Nephron (organoid): ENCODE measurements around the gene ITLN2.
A peak's percentile ranks its signal among the peaks of the same experiment; 100 is the strongest.

ENCODE experiments used
- H3K27ac Mint-ChIP-seq, 3 experiments: 2 replicates each; pipeline ENCODE4 v1.8.0; 2020; ENCODE audit warnings: mixed read lengths in 3 of 3, mild to moderate bottlenecking in 2 of 3, moderate library complexity in 1 of 3
- H3K27me3 Mint-ChIP-seq: 2 replicates; pipeline ENCODE4 v1.8.0; 2021; ENCODE audit warnings: low read depth, mild to moderate bottlenecking, moderate library complexity, mixed read lengths
- H3K36me3 Mint-ChIP-seq: 2 replicates; pipeline ENCODE4 v1.8.0; 2020; ENCODE audit warnings: low read depth, mixed read lengths
- H3K4me1 Mint-ChIP-seq: 2 replicates; pipeline ENCODE4 v1.8.0; 2020; ENCODE audit warnings: mixed read lengths
- H3K4me3 Mint-ChIP-seq, 3 experiments: 2 replicates each; pipeline ENCODE4 v1.8.0; 2020; ENCODE audit warnings: mild to moderate bottlenecking in 3 of 3, mixed read lengths in 3 of 3, moderate library complexity in 2 of 3
- H3K9me3 Mint-ChIP-seq: 2 replicates; pipeline ENCODE4 v1.8.0; 2020; ENCODE audit warnings: mixed read lengths
- TF ChIP-seq, protein P1 (sequence below), 3 experiments: fragments of 200-600 bp; sonication (generic); IDR thresholded peaks; one replicate each; pipeline ENCODE4 v1.5.0; 2021; ENCODE audit warnings: antibody characterized with exemption in 3 of 3; ENCODE audit not compliant: unreplicated experiment in 3 of 3

ITLN2 gene

DNA sequence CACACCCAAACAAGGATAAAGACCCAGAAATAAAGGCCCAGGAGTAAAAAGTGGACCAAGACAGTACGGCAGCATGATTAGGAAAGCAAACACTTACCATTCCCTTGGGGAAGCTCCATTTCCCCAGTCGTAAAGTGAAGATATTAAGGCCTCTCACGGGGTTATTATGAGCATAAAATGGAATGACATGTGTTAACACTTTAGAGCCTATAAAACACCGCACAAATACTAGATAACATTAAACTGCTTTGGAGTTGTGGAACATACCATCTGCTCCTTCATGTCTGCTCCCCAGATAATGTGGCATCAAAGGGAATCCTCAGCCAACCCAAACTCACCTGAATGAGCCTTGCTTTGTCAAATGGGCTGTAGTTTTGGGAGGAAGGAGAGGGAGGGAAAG is 8.9 kb upstream of the ITLN2 start:
- H3K27ac Mint-ChIP-seq = no peak overlapping the region
- H3K4me3 Mint-ChIP-seq = no peak overlapping the region
- H3K27me3 Mint-ChIP-seq = no peaks in the 10 kb centered on the region
- TF ChIP-seq, protein P1, sequence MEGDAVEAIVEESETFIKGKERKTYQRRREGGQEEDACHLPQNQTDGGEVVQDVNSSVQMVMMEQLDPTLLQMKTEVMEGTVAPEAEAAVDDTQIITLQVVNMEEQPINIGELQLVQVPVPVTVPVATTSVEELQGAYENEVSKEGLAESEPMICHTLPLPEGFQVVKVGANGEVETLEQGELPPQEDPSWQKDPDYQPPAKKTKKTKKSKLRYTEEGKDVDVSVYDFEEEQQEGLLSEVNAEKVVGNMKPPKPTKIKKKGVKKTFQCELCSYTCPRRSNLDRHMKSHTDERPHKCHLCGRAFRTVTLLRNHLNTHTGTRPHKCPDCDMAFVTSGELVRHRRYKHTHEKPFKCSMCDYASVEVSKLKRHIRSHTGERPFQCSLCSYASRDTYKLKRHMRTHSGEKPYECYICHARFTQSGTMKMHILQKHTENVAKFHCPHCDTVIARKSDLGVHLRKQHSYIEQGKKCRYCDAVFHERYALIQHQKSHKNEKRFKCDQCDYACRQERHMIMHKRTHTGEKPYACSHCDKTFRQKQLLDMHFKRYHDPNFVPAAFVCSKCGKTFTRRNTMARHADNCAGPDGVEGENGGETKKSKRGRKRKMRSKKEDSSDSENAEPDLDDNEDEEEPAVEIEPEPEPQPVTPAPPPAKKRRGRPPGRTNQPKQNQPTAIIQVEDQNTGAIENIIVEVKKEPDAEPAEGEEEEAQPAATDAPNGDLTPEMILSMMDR (IDR thresholded peaks at IDR 0.05; ENCODE audit: unreplicated experiment in 3 of 3) = no peak
- no peaks in the 10 kb centered on the region for H3K9me3 Mint-ChIP-seq
- no peaks in the 10 kb centered on the region for H3K4me1 Mint-ChIP-seq
- no peaks in the 10 kb centered on the region for H3K36me3 Mint-ChIP-seq

GRCh38 chr1:160961419-160961818 is 6.8 kb upstream of the ITLN2 start:
- Mint-ChIP-seq H3K4me3 (no peak overlapping the region), H3K27ac (no peak overlapping the region), H3K9me3 (no peaks in the 10 kb centered on the region), H3K27me3 (no peaks in the 10 kb centered on the region), H3K4me1 (no peaks in the 10 kb centered on the region), H3K36me3 (no peaks in the 10 kb centered on the region)
- TF ChIP-seq, protein P1 (IDR thresholded peaks at IDR 0.05; ENCODE audit: unreplicated experiment in 3 of 3) = no peak

DNA sequence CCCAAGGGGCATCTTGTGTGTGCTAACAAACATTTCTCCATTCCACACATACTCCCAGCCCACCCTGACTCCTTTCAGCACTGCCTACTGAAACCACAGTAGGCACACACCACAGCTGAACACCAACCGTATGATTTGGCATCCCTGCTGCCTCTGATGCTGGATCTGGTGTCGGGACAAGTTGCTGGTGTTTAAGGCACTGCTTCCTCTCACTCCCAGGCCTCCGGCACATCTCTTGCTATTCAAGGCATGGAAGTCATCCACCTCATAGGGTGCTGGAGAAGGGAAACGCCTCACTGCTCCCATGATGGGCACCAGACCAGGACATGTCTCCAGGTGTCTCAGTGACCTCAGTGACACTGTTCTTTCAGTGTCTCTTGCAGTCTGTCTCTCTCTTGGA is 2.4 kb upstream of the ITLN2 start:
- Mint-ChIP-seq H3K9me3 (no peaks in the 10 kb centered on the region), H3K4me3 (no peak overlapping the region), H3K36me3 (no peaks in the 10 kb centered on the region), H3K27me3 (no peaks in the 10 kb centered on the region), H3K4me1 (peaks cover 4% of the 10 kb centered on the region), H3K27ac (no peak overlapping the region)
- TF ChIP-seq, protein P1 (IDR thresholded peaks at IDR 0.05; ENCODE audit: unreplicated experiment in 3 of 3) = no peak

GRCh38 chr1:160953030-160953429 is 1.6 kb downstream of the ITLN2 start:
- Mint-ChIP-seq H3K4me3 (no peak overlapping the region), H3K27ac (no peak overlapping the region), H3K4me1 (peaks cover 9% of the 10 kb centered on the region), H3K9me3 (no peaks in the 10 kb centered on the region), H3K27me3 (no peaks in the 10 kb centered on the region), H3K36me3 (no peaks in the 10 kb centered on the region)
- TF ChIP-seq, protein P1 (IDR thresholded peaks at IDR 0.05; ENCODE audit: unreplicated experiment in 3 of 3) = no peak

GRCh38 chr1:160952129-160952510 is 2.5 kb downstream of the ITLN2 start:
- no peak overlapping the region for H3K27ac Mint-ChIP-seq
- TF ChIP-seq, protein P1 (IDR thresholded peaks at IDR 0.05; ENCODE audit: unreplicated experiment in 3 of 3) = no peak
- H3K9me3 Mint-ChIP-seq = no peaks in the 10 kb centered on the region
- H3K4me1 Mint-ChIP-seq = peaks cover 18% of the 10 kb centered on the region
- no peak overlapping the region for H3K4me3 Mint-ChIP-seq
- H3K27me3 Mint-ChIP-seq = no peaks in the 10 kb centered on the region
- no peaks in the 10 kb centered on the region for H3K36me3 Mint-ChIP-seq

GRCh38 chr1:160951443-160952128 is 3.0 kb downstream of the ITLN2 start:
- no peaks in the 10 kb centered on the region for H3K9me3 Mint-ChIP-seq
- no peak overlapping the region for H3K4me3 Mint-ChIP-seq
- H3K27ac Mint-ChIP-seq = peak overlapping the region in 1 of 3 experiments; percentile 31
- H3K4me1 Mint-ChIP-seq = peaks cover 24% of the 10 kb centered on the region
- no peaks in the 10 kb centered on the region for H3K27me3 Mint-ChIP-seq
- TF ChIP-seq, protein P1 (IDR thresholded peaks at IDR 0.05; ENCODE audit: unreplicated experiment in 3 of 3) = peak; percentile 54 to 67 (median 60)
- H3K36me3 Mint-ChIP-seq = no peaks in the 10 kb centered on the region
